Parathyroid adenoma (tissue), 2 donors: Measurements from ENCODE around the gene ASTN2.

Source experiments
- H2AFZ ChIP-seq: fragments of 300-600 bp; sonication (generic); one replicate; pipeline ENCODE4 v1.7.0; 2017; ENCODE audit warnings: antibody characterized with exemption, mild to moderate bottlenecking
- H3K27ac ChIP-seq: fragments of 300-600 bp; sonication (generic); one replicate; pipeline ENCODE4 v1.7.0; 2017
- H3K27me3 ChIP-seq: fragments of 300-600 bp; sonication (generic); one replicate; pipeline ENCODE4 v1.7.0; 2017; ENCODE audit warnings: low read length; ENCODE audit not compliant: control insufficient read depth, insufficient read depth
- H3K36me3 ChIP-seq: fragments of 300-600 bp; sonication (generic); one replicate; pipeline ENCODE4 v1.7.0; 2017; ENCODE audit warnings: low read length; ENCODE audit not compliant: control insufficient read depth, insufficient read depth
- H3K4me1 ChIP-seq: fragments of 300-600 bp; sonication (generic); one replicate; pipeline ENCODE4 v1.7.0; 2017; ENCODE audit warnings: control low read depth
- H3K4me2 ChIP-seq: fragments of 300-600 bp; sonication (generic); one replicate; pipeline ENCODE4 v1.7.0; 2017; ENCODE audit warnings: low read length
- H3K4me3 ChIP-seq: fragments of 300-600 bp; sonication (generic); one replicate; pipeline ENCODE4 v1.7.0; 2017; ENCODE audit warnings: low read depth, low read length
- H3K79me2 ChIP-seq: fragments of 300-600 bp; sonication (generic); one replicate; pipeline ENCODE4 v1.7.0; 2017; ENCODE audit warnings: control low read depth
- H3K9ac ChIP-seq: fragments of 300-600 bp; sonication (generic); one replicate; pipeline ENCODE4 v1.7.0; 2017; ENCODE audit warnings: mild to moderate bottlenecking
- H3K9me3 ChIP-seq: fragments of 300-600 bp; sonication (generic); one replicate; pipeline ENCODE4 v1.7.0; 2017; ENCODE audit warnings: low read length; ENCODE audit not compliant: control insufficient read depth
- CTCF ChIP-seq: fragments of 300-600 bp; sonication (generic); IDR thresholded peaks from one replicate; pipeline ENCODE4 v1.7.0; 2017; ENCODE audit warnings: antibody characterized with exemption, mild to moderate bottlenecking
- donor health status: primary hyperparathyroidism.

Gene ASTN2

GRCh38 chr9:116998305-116998704 is 416.6 kb downstream of the ASTN2 start:
- Histone ChIP-seq H3K9me3 (no peaks in the 10 kb centered on the region), H3K27ac (no peak overlapping the region), H3K4me1 (no peaks in the 10 kb centered on the region), H3K27me3 (no peaks in the 10 kb centered on the region), H3K4me2 (no peak overlapping the region), H2AFZ (no peak overlapping the region), H3K36me3 (no peaks in the 10 kb centered on the region), H3K4me3 (no peak overlapping the region), H3K9ac (no peak overlapping the region), H3K79me2 (no peaks in the 10 kb centered on the region)
- TF ChIP-seq CTCF, result no peak

- Histone ChIP-seq H3K9me3 (no peaks in the 10 kb centered on the region), H3K36me3 (no peaks in the 10 kb centered on the region), H3K4me2 (no peak overlapping the region), H3K27me3 (no peaks in the 10 kb centered on the region), H3K4me3 (no peak overlapping the region), H3K27ac (no peak overlapping the region), H3K79me2 (no peaks in the 10 kb centered on the region), H3K4me1 (no peaks in the 10 kb centered on the region), H2AFZ (no peak overlapping the region), H3K9ac (no peak overlapping the region)
- TF ChIP-seq CTCF, result no peak
Observed at GRCh38 chr9:116992865-116993264, 422.0 kb downstream of the ASTN2 start.

- H3K4me1 ChIP-seq, result no peaks in the 10 kb centered on the region
- no peak overlapping the region for H3K27ac ChIP-seq
- no peak overlapping the region for H3K4me3 ChIP-seq
- TF ChIP-seq CTCF, result no peak
- H3K9ac ChIP-seq, result no peak overlapping the region
- no peaks in the 10 kb centered on the region for H3K79me2 ChIP-seq
- no peaks in the 10 kb centered on the region for H3K36me3 ChIP-seq
- H3K4me2 ChIP-seq, result no peak overlapping the region
- no peak overlapping the region for H2AFZ ChIP-seq
- H3K27me3 ChIP-seq, result no peaks in the 10 kb centered on the region
- H3K9me3 ChIP-seq, result no peaks in the 10 kb centered on the region
Observed at GRCh38 chr9:116991051-116991450, 423.8 kb downstream of the ASTN2 start.

- Histone ChIP-seq H3K79me2 (no peaks in the 10 kb centered on the region), H3K4me1 (no peaks in the 10 kb centered on the region), H2AFZ (no peak overlapping the region), H3K27me3 (no peaks in the 10 kb centered on the region), H3K4me3 (no peak overlapping the region), H3K9ac (no peak overlapping the region), H3K9me3 (no peaks in the 10 kb centered on the region), H3K27ac (no peak overlapping the region), H3K4me2 (no peak overlapping the region), H3K36me3 (no peaks in the 10 kb centered on the region)
- TF ChIP-seq CTCF, result no peak
Observed at GRCh38 chr9:116990592-116990991, 424.3 kb downstream of the ASTN2 start.

- TF ChIP-seq CTCF, result no peak
Observed at GRCh38 chr9:116987721-116988485, 427.0 kb downstream of the ASTN2 start.

More at GRCh38 chr9:116987721-116988485, 427.0 kb downstream of the ASTN2 start:
- no peaks in the 10 kb centered on the region for H3K36me3 ChIP-seq
- H3K4me1 ChIP-seq, result no peaks in the 10 kb centered on the region
- H2AFZ ChIP-seq, result no peak overlapping the region
- H3K4me2 ChIP-seq, result no peak overlapping the region
- no peak overlapping the region for H3K9ac ChIP-seq
- H3K27ac ChIP-seq, result no peak overlapping the region
- no peaks in the 10 kb centered on the region for H3K9me3 ChIP-seq
- no peak overlapping the region for H3K4me3 ChIP-seq
- no peaks in the 10 kb centered on the region for H3K79me2 ChIP-seq
- H3K27me3 ChIP-seq, result no peaks in the 10 kb centered on the region
